Measurements from ENCODE around the gene SMDT1.
A peak's percentile ranks its signal among the peaks of the same experiment; 100 is the strongest.

SMDT1 gene

GRCh38 chr22:42079319-42080251, at the start of gene SMDT1:
TSS of gene SMDT1 (plus strand) at chr22:42079700. CDS start at chr22:42079769, 69 bp downstream.
- peak; percentile 99 for DNase-seq

- DNase-seq: no peak
Measured at GRCh38 chr22:42033263-42034181, 46.0 kb upstream of the SMDT1 start.

- DNase-seq: no peak
Measured at GRCh38 chr22:42035256-42035655, 44.2 kb upstream of the SMDT1 start.

- DNase-seq: no peak
Measured at GRCh38 chr22:42039271-42039670, 40.2 kb upstream of the SMDT1 start.

- DNase-seq: no peak
Measured at GRCh38 chr22:42041784-42042183, 37.7 kb upstream of the SMDT1 start.

GRCh38 chr22:42050641-42051180, 28.8 kb upstream of the SMDT1 start:
- DNase-seq: no peak

GRCh38 chr22:42052765-42053164, 26.7 kb upstream of the SMDT1 start:
- DNase-seq: no peak

- DNase-seq: no peak
Measured at GRCh38 chr22:42056757-42057511, 22.6 kb upstream of the SMDT1 start.

- no peak for DNase-seq
Measured at GRCh38 chr22:42060489-42060888, 19.0 kb upstream of the SMDT1 start.

GRCh38 chr22:42061041-42061440, 18.5 kb upstream of the SMDT1 start:
- no peak for DNase-seq

GRCh38 chr22:42062506-42063170, 16.9 kb upstream of the SMDT1 start:
- DNase-seq: no peak

GRCh38 chr22:42064629-42065028, 14.9 kb upstream of the SMDT1 start:
- DNase-seq: no peak

GRCh38 chr22:42065438-42066125, 13.9 kb upstream of the SMDT1 start:
- no peak for DNase-seq

- no peak for DNase-seq
Measured at GRCh38 chr22:42066126-42066761, 13.3 kb upstream of the SMDT1 start.

GRCh38 chr22:42066937-42067336, 12.6 kb upstream of the SMDT1 start:
- no peak for DNase-seq

- DNase-seq: no peak
Measured at GRCh38 chr22:42067671-42068251, 11.7 kb upstream of the SMDT1 start.

- DNase-seq: no peak
Measured at GRCh38 chr22:42068291-42068690, 11.2 kb upstream of the SMDT1 start.

- DNase-seq: peak; percentile 54
Measured at GRCh38 chr22:42069801-42070516, 9.5 kb upstream of the SMDT1 start.

GRCh38 chr22:42070517-42071422, 8.7 kb upstream of the SMDT1 start, which contains the start of gene NAGA:
TSS of gene NAGA (minus strand) at chr22:42070812. CDS start at chr22:42070297, 515 bp downstream.
- DNase-seq: peak; percentile 100

All from hematopoietic multipotent progenitor cell treated with erythropoietin and hydrocortisone succinate and interleukin-3 and kit ligand, for 4 days (in vitro differentiated cells).